H9 (cell line): Measurements from ENCODE around the gene ASB12. TPM values are rescaled to one million over a fixed set of nuclear protein-coding genes. Genes with fewer than 3 reads are reported as not detected.

ENCODE experiments used
- DNase-seq: peaks from one replicate; pipeline ENCODE4 v3.0.0-alpha.2; 2017
- H2AFZ ChIP-seq: one replicate; pipeline ENCODE4 v1.6.1; 2013; ENCODE audit warnings: mild to moderate bottlenecking, low read length, control low read depth, moderate library complexity
- H2AK5ac ChIP-seq: 2 replicates; pipeline ENCODE4 v1.6.1; 2013; ENCODE audit warnings: low read length, control low read depth, mixed read lengths; ENCODE audit not compliant: insufficient read length
- H2BK120ac ChIP-seq: one replicate; pipeline ENCODE4 v1.6.1; 2013; ENCODE audit warnings: low read depth, mild to moderate bottlenecking, low read length, control low read depth, inconsistent platforms; ENCODE audit not compliant: poor library complexity, severe bottlenecking
- H2BK12ac ChIP-seq: 2 replicates; pipeline ENCODE4 v1.6.1; 2013; ENCODE audit warnings: low read length, control low read depth, mixed read lengths, low read depth; ENCODE audit not compliant: insufficient read length
- H2BK15ac ChIP-seq: 2 replicates; pipeline ENCODE4 v1.6.1; 2013; ENCODE audit warnings: low read depth, low read length, control low read depth
- H2BK20ac ChIP-seq: one replicate; pipeline ENCODE4 v1.6.1; 2013; ENCODE audit warnings: low read depth, mild to moderate bottlenecking, low read length, control low read depth, inconsistent platforms; ENCODE audit not compliant: poor library complexity, severe bottlenecking
- H2BK5ac ChIP-seq: 2 replicates; pipeline ENCODE4 v1.6.1; 2013; ENCODE audit warnings: low read length, control low read depth, mixed read lengths; ENCODE audit not compliant: insufficient read length
- H3K14ac ChIP-seq: 2 replicates; pipeline ENCODE4 v1.6.1; 2013; ENCODE audit warnings: low read length, control low read depth; ENCODE audit not compliant: insufficient read depth
- H3K18ac ChIP-seq: 2 replicates; pipeline ENCODE4 v1.6.1; 2013; ENCODE audit warnings: low read depth, mild to moderate bottlenecking, mixed read lengths, low read length, control low read depth; ENCODE audit not compliant: insufficient read length
- H3K23ac ChIP-seq: 2 replicates; pipeline ENCODE4 v1.6.1; 2013; ENCODE audit warnings: low read length, control low read depth, mixed read lengths, low read depth; ENCODE audit not compliant: insufficient read length
- H3K23me2 ChIP-seq: 2 replicates; pipeline ENCODE4 v1.6.1; 2013; ENCODE audit warnings: low read depth, mild to moderate bottlenecking, mixed read lengths, low read length, control low read depth; ENCODE audit not compliant: insufficient read length, poor library complexity, severe bottlenecking
- H3K27ac ChIP-seq: 2 replicates; pipeline ENCODE4 v1.5.1; 2013; ENCODE audit warnings: low read length, control low read depth, mixed read lengths, low read depth; ENCODE audit not compliant: insufficient read length
- H3K27me3 ChIP-seq: 2 replicates; pipeline ENCODE4 v1.6.1; 2013; ENCODE audit warnings: low read length, control low read depth, inconsistent platforms; ENCODE audit not compliant: insufficient read depth
- H3K4ac ChIP-seq: 2 replicates; pipeline ENCODE4 v1.6.1; 2013; ENCODE audit warnings: low read depth, mild to moderate bottlenecking, control low read depth, inconsistent platforms, low read length, moderate library complexity
- H3K4me1 ChIP-seq: 2 replicates; pipeline ENCODE4 v1.6.1; 2013; ENCODE audit warnings: low read length, control low read depth, inconsistent platforms; ENCODE audit not compliant: insufficient read depth
- H3K4me2 ChIP-seq: 2 replicates; pipeline ENCODE4 v1.6.1; 2013; ENCODE audit warnings: low read length, control low read depth, mixed read lengths; ENCODE audit not compliant: insufficient read length, insufficient read depth
- H3K56ac ChIP-seq: 2 replicates; pipeline ENCODE4 v1.6.1; 2013; ENCODE audit warnings: low read depth, mild to moderate bottlenecking, mixed read lengths, low read length, control low read depth; ENCODE audit not compliant: insufficient read length
- H3K79me1 ChIP-seq: 2 replicates; pipeline ENCODE4 v1.6.1; 2013; ENCODE audit warnings: low read depth, mild to moderate bottlenecking, moderate library complexity, low read length, control low read depth, inconsistent platforms; ENCODE audit not compliant: insufficient read depth, poor library complexity, severe bottlenecking
- H3K79me2 ChIP-seq: 2 replicates; pipeline ENCODE4 v1.6.1; 2013; ENCODE audit warnings: low read length, control low read depth, inconsistent platforms; ENCODE audit not compliant: insufficient read depth
- H3K9ac ChIP-seq: 2 replicates; pipeline ENCODE4 v1.6.1; 2013; ENCODE audit warnings: low read length, control low read depth, mixed read lengths; ENCODE audit not compliant: insufficient read length; ENCODE audit errors: extremely low read depth
- H3K9me3 ChIP-seq: one replicate; pipeline ENCODE4 v1.6.1; 2013; ENCODE audit warnings: low read depth, low read length, inconsistent platforms; ENCODE audit not compliant: control insufficient read depth
- H3T11ph ChIP-seq: one replicate; pipeline ENCODE4 v1.6.1; 2013; ENCODE audit warnings: mild to moderate bottlenecking, low read length, control low read depth, inconsistent platforms
- H4K20me1 ChIP-seq: one replicate; pipeline ENCODE4 v1.6.1; 2013; ENCODE audit not compliant: control insufficient read depth, insufficient read length, insufficient read depth
- H4K5ac ChIP-seq: 2 replicates; pipeline ENCODE4 v1.6.1; 2013; ENCODE audit warnings: low read depth, mild to moderate bottlenecking, mixed read lengths, low read length, control low read depth; ENCODE audit not compliant: insufficient read length
- H4K8ac ChIP-seq: replicated peaks from 2 replicates; pipeline ENCODE4 v1.6.1; 2013; ENCODE audit warnings: low read length, control low read depth, mixed read lengths, low read depth; ENCODE audit not compliant: insufficient read length
- H4K91ac ChIP-seq: 2 replicates; pipeline ENCODE4 v1.6.1; 2013; ENCODE audit warnings: low read depth, mild to moderate bottlenecking, moderate library complexity, mixed read lengths, low read length, control low read depth; ENCODE audit not compliant: insufficient read length
- H3K27ac Mint-ChIP-seq, 3 experiments: 2 replicates in 2 of 3; 3 replicates in 1 of 3; pipeline ENCODE4 v1.8.0; 2020 to 2021; ENCODE audit warnings: mixed read lengths in 3 of 3, mild to moderate bottlenecking in 1 of 3, moderate library complexity in 1 of 3
- H3K27me3 Mint-ChIP-seq: 2 replicates; pipeline ENCODE4 v1.8.0; 2021; ENCODE audit warnings: low read depth, mild to moderate bottlenecking, moderate library complexity, mixed read lengths
- H3K36me3 Mint-ChIP-seq, 3 experiments: 2 replicates in 2 of 3; 3 replicates in 1 of 3; pipeline ENCODE4 v1.8.0; 2020 to 2021; ENCODE audit warnings: low read depth in 3 of 3, mixed read lengths in 3 of 3; ENCODE audit not compliant: insufficient read depth in 1 of 3
- H3K4me1 Mint-ChIP-seq, 2 experiments: 2 replicates each; pipeline ENCODE4 v1.8.0; 2020; ENCODE audit warnings: mixed read lengths in 2 of 2
- H3K4me3 Mint-ChIP-seq, 2 experiments: 2 replicates in 1 of 2; 3 replicates in 1 of 2; pipeline ENCODE4 v1.8.0; 2020 to 2021; ENCODE audit warnings: mild to moderate bottlenecking in 2 of 2, mixed read lengths in 2 of 2, moderate library complexity in 1 of 2
- H3K9me3 Mint-ChIP-seq, 2 experiments: 2 replicates in 1 of 2; 3 replicates in 1 of 2; pipeline ENCODE4 v1.8.0; 2020; ENCODE audit warnings: mild to moderate bottlenecking in 2 of 2, mixed read lengths in 2 of 2, moderate library complexity in 1 of 2
- CTCF ChIP-seq: fragments of 200-600 bp; sonication (generic); conservative IDR thresholded peaks from 3 replicates; pipeline ENCODE4 v1.8.0; 2021; ENCODE audit warnings: antibody characterized with exemption, mild to moderate bottlenecking
- whole genome bisulfite sequencing: extraction: QIAGEN DNeasy Blood & Tissue Kit; methylation state at CpG from one replicate; pipeline ENCODE4 v1.1.7; 2013; ENCODE audit warnings: missing lambda C conversion rate, low lambda C conversion rate, mixed read lengths; ENCODE audit not compliant: insufficient read length; ENCODE audit errors: extremely low coverage; 5-methylcytosine and 5-hydroxymethylcytosine counted together
- total RNA-seq: library from RNA; stranded (reverse); gene quantifications from 2 replicates; pipeline ENCODE4 v1.2.1, GENCODE V29; 2021

Gene ASB12
- total RNA-seq, 1 experiment from 2014 or later: 0.46 TPM

GRCh38 chrX:64190136-64190740, 40.2 kb downstream of the ASB12 start:
- Mint-ChIP-seq H3K4me1 (peaks cover 3% of the 10 kb centered on the region in 2 experiments; a peak in 1 of 4 replicates), H3K36me3 (peaks cover 22 to 30% (median 28%) of the 10 kb centered on the region in 3 experiments), H3K27ac (no peak overlapping the region), H3K27me3 (no peaks in the 10 kb centered on the region; the same call in 1 of the 2 replicates), H3K4me3 (no peak overlapping the region), H3K9me3 (peaks cover 71 to 74% of the 10 kb centered on the region in 2 experiments)
- DNase-seq: no peak
- no peak overlapping the region for H3K4me2 ChIP-seq
- no peak overlapping the region for H2BK5ac ChIP-seq
- H2BK20ac ChIP-seq: no peak overlapping the region
- no peak overlapping the region for H3K56ac ChIP-seq
- no peak overlapping the region for H4K8ac ChIP-seq
- no peak for TF ChIP-seq CTCF
- no peak overlapping the region for H3K4ac ChIP-seq
- H3K23ac ChIP-seq: no peak overlapping the region
- H3K9me3 ChIP-seq: peaks cover 52% of the 10 kb centered on the region
- H2AK5ac ChIP-seq: no peak overlapping the region
- no CpG with 5 or more reads among the region's 10 CpGs for WGBS
- H4K91ac ChIP-seq: no peak overlapping the region
- no peak overlapping the region for H3K18ac ChIP-seq
- no peaks in the 10 kb centered on the region for H3K79me2 ChIP-seq
- no peak overlapping the region for H2BK15ac ChIP-seq
- H4K20me1 ChIP-seq: no peaks in the 10 kb centered on the region
- no peak overlapping the region for H2BK12ac ChIP-seq
- no peak overlapping the region for H3T11ph ChIP-seq
- H3K4me1 ChIP-seq: no peaks in the 10 kb centered on the region
- no peak overlapping the region for H3K9ac ChIP-seq
- H3K27ac ChIP-seq: no peak overlapping the region
- H3K27me3 ChIP-seq: no peaks in the 10 kb centered on the region
- H3K14ac ChIP-seq: no peak overlapping the region
- H2BK120ac ChIP-seq: no peak overlapping the region
- no peaks in the 10 kb centered on the region for H3K23me2 ChIP-seq
- H4K5ac ChIP-seq: no peak overlapping the region
- no peaks in the 10 kb centered on the region for H3K79me1 ChIP-seq
- H2AFZ ChIP-seq: no peak overlapping the region
